Keratinocyte (primary cell): ENCODE data around the gene FTO. TPM values are rescaled to one million over a fixed set of nuclear protein-coding genes. Genes with fewer than 3 reads are reported as not detected.

Experiments used
- DNase-seq: peaks from one replicate; pipeline ENCODE4 v3.0.0-alpha.2; 2011; ENCODE audit warnings: low read depth, missing footprints, low spot score
- FAIRE-seq: peaks from 2 replicates; lab custom pipeline; 2011; peaks lifted over from hg19 to GRCh38; lab: Jason Lieb, UNC
- H2AFZ ChIP-seq: 2 replicates; pipeline ENCODE4 v1.6.0; 2012; ENCODE audit warnings: low read length, control low read depth, inconsistent platforms; ENCODE audit not compliant: control insufficient read depth
- H3K27ac ChIP-seq: 2 replicates; pipeline ENCODE4 v1.5.1; 2011; ENCODE audit warnings: low read length; ENCODE audit not compliant: control insufficient read depth, insufficient read depth
- H3K27me3 ChIP-seq: 3 replicates; pipeline ENCODE4 v1.6.0; 2011; ENCODE audit warnings: low read length; ENCODE audit not compliant: control insufficient read depth, insufficient read depth; ENCODE audit errors: extremely low read depth
- H3K36me3 ChIP-seq, 2 experiments: 2 replicates in 1 of 2; 3 replicates in 1 of 2; pipeline ENCODE4 v1.5.1; 2011; ENCODE audit warnings: low read length in 2 of 2, mild to moderate bottlenecking in 1 of 2; ENCODE audit not compliant: control insufficient read depth in 2 of 2, insufficient read depth in 2 of 2; ENCODE audit errors: extremely low read depth in 1 of 2
- H3K4me1 ChIP-seq: 3 replicates; pipeline ENCODE4 v1.5.1; 2011; ENCODE audit warnings: low read length; ENCODE audit not compliant: control insufficient read depth, insufficient read depth; ENCODE audit errors: extremely low read depth
- H3K4me2 ChIP-seq: 3 replicates; pipeline ENCODE4 v1.6.0; 2011; ENCODE audit warnings: low read depth, low read length; ENCODE audit not compliant: control insufficient read depth, insufficient read depth; ENCODE audit errors: extremely low read depth
- H3K4me3 ChIP-seq, 3 experiments: fragments of 200-600 bp in 1 of 3; sonication (generic) in 1 of 3; 2 replicates in 2 of 3; 3 replicates in 1 of 3; pipeline ENCODE4 v1.5.1; 2011 to 2016; ENCODE audit warnings: low read length in 3 of 3, mild to moderate bottlenecking in 3 of 3, control low read depth in 2 of 3, inconsistent platforms in 1 of 3, low read depth in 1 of 3, mixed read lengths in 1 of 3, mixed run types in 1 of 3, moderate library complexity in 1 of 3; ENCODE audit not compliant: control insufficient read depth in 2 of 3, insufficient read depth in 2 of 3; ENCODE audit errors: extremely low read depth in 1 of 3
- H3K79me2 ChIP-seq: 2 replicates; pipeline ENCODE4 v1.6.0; 2012; ENCODE audit warnings: low read length; ENCODE audit not compliant: control insufficient read depth, insufficient read depth
- H3K9ac ChIP-seq: 3 replicates; pipeline ENCODE4 v1.6.0; 2011; ENCODE audit warnings: low read length; ENCODE audit not compliant: control insufficient read depth, insufficient read depth; ENCODE audit errors: extremely low read depth
- H3K9me1 ChIP-seq: 3 replicates; pipeline ENCODE4 v1.6.0; 2011; ENCODE audit warnings: low read length; ENCODE audit not compliant: control insufficient read depth, insufficient read depth; ENCODE audit errors: extremely low read depth
- H3K9me3 ChIP-seq: 2 replicates; pipeline ENCODE4 v1.5.1; 2012; ENCODE audit warnings: low read depth, low read length; ENCODE audit not compliant: control insufficient read depth
- H4K20me1 ChIP-seq: 3 replicates; pipeline ENCODE4 v1.6.0; 2011; ENCODE audit warnings: low read length; ENCODE audit not compliant: control insufficient read depth, insufficient read depth; ENCODE audit errors: extremely low read depth
- CTCF ChIP-seq, 3 experiments: IDR thresholded peaks in 1 of 3; conservative IDR thresholded peaks in 1 of 3; optimal IDR thresholded peaks in 1 of 3; 2 replicates in 2 of 3; 3 replicates in 1 of 3; pipeline versions ENCODE3 to v1.5.1; 2011; ENCODE audit warnings: low read length in 3 of 3, mild to moderate bottlenecking in 3 of 3, moderate library complexity in 2 of 3, control low read depth in 1 of 3, inconsistent platforms in 1 of 3; ENCODE audit not compliant: insufficient read depth in 2 of 3; ENCODE audit errors: extremely low read depth in 1 of 3
- EZH2 ChIP-seq: IDR thresholded peaks from one replicate; pipeline ENCODE4 v1.6.1; 2012; ENCODE audit warnings: inconsistent platforms, mild to moderate bottlenecking, low read length, moderate library complexity
- dilution Hi-C: fragments of 300-500 bp; cut with MboI; formaldehyde crosslinking; loops from one replicate; pipeline ENCODE4 v1.7.0; 2020; ENCODE audit warnings: low sequenced_read_pairs; ENCODE audit not compliant: extremely low pct_ligation_motif_present
- polyA plus RNA-seq, 5 experiments: library from polyadenylated mRNA; depleted of rRNA in 3 of 5; stranded (reverse) in 3 of 5; stranded (forward) in 1 of 5; unstranded in 1 of 5; fragments of >200 nt; gene quantifications; 1 replicate in 1 of 5; 2 replicates in 3 of 5; 3 replicates in 1 of 5; pipeline versions ENCODE4 v1.2.1 to v1.2.3, GENCODE V29; 2011 to 2012; ENCODE audit warnings: missing spikeins in 2 of 5, low read depth in 1 of 5, low replicate concordance in 1 of 5

The FTO gene
- polyA plus RNA-seq, 1 donor (not counting 4 experiments of a cell fraction or from before 2014, with no cell fraction given): 56.4 TPM

- Histone ChIP-seq H3K4me2 (no peak overlapping the region), H2AFZ (no peak overlapping the region), H3K36me3 (no peaks in the 10 kb centered on the region), H3K27me3 (no peaks in the 10 kb centered on the region), H3K4me3 (no peak overlapping the region), H3K9ac (no peak overlapping the region), H3K9me1 (no peaks in the 10 kb centered on the region), H3K79me2 (no peaks in the 10 kb centered on the region), H4K20me1 (no peaks in the 10 kb centered on the region), H3K4me1 (no peaks in the 10 kb centered on the region), H3K9me3 (no peaks in the 10 kb centered on the region), H3K27ac (no peak overlapping the region)
- DNase-seq: no peak
- TF ChIP-seq CTCF (optimal IDR thresholded peaks at IDR 0.05 in 1 of 3, IDR thresholded peaks at IDR 0.05 in 1 of 3, conservative IDR thresholded peaks at IDR 0.05 in 1 of 3; ENCODE audit: extremely low read depth in 1 of 3, insufficient read depth in 2 of 3, low read length in 3 of 3) (no peak), EZH2 (no peak)
- no peak for FAIRE-seq
- dilution Hi-C loops: no loop called here
These were observed 221.6 kb downstream of the FTO start for GRCh38 chr16:53925526-53925925.

GRCh38 chr16:53926209-53926608, 222.3 kb downstream of the FTO start:
- no peak overlapping the region for H2AFZ ChIP-seq
- H3K36me3 ChIP-seq: no peaks in the 10 kb centered on the region
- no peak overlapping the region for H3K4me2 ChIP-seq
- TF ChIP-seq CTCF (optimal IDR thresholded peaks at IDR 0.05 in 1 of 3, IDR thresholded peaks at IDR 0.05 in 1 of 3, conservative IDR thresholded peaks at IDR 0.05 in 1 of 3; ENCODE audit: extremely low read depth in 1 of 3, insufficient read depth in 2 of 3, low read length in 3 of 3) (no peak), EZH2 (no peak)
- dilution Hi-C loops: no loop called here
- DNase-seq (no peak), FAIRE-seq (no peak)
- H4K20me1 ChIP-seq: no peaks in the 10 kb centered on the region
- H3K9me1 ChIP-seq: no peaks in the 10 kb centered on the region
- no peaks in the 10 kb centered on the region for H3K4me1 ChIP-seq
- H3K79me2 ChIP-seq: no peaks in the 10 kb centered on the region
- H3K27ac ChIP-seq: no peak overlapping the region
- H3K9me3 ChIP-seq: no peaks in the 10 kb centered on the region
- no peak overlapping the region for H3K4me3 ChIP-seq
- no peaks in the 10 kb centered on the region for H3K27me3 ChIP-seq
- no peak overlapping the region for H3K9ac ChIP-seq
